IPS-11a (cell line): ENCODE measurements around the gene DOK7.
"Not testable (repeated sequence)": the region's sequence is repeated elsewhere in the genome, so short reads cannot be mapped to it uniquely, and the experiment has no call there.

Experiments
- H3K4me3 ChIP-seq: one replicate; pipeline ENCODE4 v1.5.1; 2013; ENCODE audit warnings: low read depth, low read length, control low read depth

Gene DOK7

DNA sequence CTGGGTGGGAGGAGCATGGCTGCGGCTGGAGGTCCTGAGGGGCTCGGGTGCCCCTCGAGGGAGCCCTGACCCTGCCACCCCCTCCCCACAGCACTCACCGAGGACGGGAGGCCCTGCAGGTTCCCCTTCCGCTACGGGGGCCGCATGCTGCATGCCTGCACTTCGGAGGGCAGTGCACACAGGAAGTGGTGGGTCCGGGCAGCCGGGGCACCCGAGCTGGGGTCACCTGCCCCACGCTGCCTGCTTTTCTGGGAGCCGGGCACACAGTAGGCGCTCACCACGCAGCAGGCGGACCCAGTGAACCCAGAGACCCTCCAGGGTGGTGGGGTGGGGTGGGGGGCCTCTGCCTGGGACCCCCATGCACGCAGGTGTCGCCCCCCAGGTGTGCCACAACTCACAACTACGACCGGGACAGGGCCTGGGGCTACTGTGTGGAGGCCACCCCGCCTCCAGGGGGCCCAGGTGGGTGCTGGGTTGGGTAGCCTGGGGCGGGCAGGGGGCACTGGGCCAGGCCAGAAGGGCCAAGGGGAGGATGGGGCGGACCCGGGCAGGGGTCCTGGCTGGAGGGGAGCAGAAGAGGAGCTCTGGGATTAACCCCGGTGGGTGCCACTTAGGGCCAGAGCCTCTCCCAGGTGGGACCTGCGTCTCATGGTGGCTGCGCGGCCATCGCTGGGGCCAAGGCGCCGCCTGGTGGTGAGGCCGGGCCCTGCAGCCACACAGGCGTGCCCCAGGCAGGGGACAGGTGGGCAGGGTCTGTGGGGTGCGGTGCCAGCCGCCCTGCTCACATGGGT is 20.0 kb upstream of the DOK7 start:
- H3K4me3 ChIP-seq, result no peak overlapping the region

GRCh38 chr4:3443750-3444309 is 19.3 kb upstream of the DOK7 start:
- no peak overlapping the region for H3K4me3 ChIP-seq

DNA sequence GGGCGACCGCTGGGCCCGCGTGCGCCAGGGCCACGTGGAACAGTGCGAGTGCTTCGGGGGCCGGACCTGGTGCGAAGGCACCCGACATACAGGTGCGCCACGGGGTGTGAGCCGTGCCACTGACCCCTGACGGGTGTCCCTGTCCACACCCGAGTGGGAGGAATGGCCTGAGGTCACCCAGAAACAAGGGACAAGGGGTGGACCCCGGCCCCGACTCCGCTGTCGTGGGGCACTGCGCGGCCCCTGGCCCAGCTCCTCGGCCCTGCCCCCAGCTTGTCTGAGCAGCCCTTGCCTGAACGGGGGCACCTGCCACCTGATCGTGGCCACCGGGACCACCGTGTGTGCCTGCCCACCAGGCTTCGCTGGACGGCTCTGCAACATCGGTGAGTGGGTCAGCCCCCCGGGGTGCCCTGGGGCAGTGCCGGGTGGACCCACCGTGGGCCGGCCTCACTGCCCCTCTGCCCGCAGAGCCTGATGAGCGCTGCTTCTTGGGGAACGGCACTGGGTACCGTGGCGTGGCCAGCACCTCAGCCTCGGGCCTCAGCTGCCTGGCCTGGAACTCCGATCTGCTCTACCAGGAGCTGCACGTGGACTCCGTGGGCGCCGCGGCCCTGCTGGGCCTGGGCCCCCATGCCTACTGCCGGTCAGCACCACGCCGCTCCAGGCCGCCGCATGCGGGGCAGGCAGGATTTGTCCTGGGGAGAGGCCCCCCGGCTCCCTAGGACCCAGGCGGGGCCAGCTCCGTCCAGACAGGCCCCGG is 18.6 kb upstream of the DOK7 start:
- no peak overlapping the region for H3K4me3 ChIP-seq

- no peak overlapping the region for H3K4me3 ChIP-seq
Measured at GRCh38 chr4:3445111-3445820, 17.8 kb upstream of the DOK7 start.

DNA sequence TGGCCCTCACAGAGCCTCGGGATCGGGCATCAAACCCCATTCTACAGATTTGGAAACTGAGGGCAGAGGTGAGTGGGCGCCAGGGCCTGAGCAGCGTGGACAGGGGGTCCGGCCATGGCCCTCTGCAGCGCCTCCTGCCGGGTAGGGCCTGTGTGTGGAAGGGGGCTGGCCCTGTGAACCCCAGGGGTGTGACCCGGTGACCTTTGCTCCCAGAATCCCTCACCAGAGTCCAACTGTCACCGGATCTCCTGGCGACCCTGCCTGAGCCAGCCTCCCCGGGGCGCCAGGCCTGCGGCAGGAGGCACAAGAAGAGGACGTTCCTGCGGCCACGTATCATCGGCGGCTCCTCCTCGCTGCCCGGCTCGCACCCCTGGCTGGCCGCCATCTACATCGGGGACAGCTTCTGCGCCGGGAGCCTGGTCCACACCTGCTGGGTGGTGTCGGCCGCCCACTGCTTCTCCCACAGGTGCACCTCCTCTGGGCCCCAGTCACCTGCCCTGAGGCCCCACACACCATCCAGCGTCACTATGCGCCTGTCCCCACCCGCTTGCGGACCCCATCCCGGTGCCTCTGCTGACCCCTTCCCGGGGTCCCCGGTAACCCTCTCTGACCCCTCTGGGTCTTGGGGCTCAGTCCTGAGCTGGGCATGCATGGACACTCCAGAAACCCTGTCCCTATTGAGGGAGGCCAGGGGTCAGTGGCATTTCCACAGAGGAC is 17.1 kb upstream of the DOK7 start:
- H3K4me3 ChIP-seq, result no peak overlapping the region

DNA sequence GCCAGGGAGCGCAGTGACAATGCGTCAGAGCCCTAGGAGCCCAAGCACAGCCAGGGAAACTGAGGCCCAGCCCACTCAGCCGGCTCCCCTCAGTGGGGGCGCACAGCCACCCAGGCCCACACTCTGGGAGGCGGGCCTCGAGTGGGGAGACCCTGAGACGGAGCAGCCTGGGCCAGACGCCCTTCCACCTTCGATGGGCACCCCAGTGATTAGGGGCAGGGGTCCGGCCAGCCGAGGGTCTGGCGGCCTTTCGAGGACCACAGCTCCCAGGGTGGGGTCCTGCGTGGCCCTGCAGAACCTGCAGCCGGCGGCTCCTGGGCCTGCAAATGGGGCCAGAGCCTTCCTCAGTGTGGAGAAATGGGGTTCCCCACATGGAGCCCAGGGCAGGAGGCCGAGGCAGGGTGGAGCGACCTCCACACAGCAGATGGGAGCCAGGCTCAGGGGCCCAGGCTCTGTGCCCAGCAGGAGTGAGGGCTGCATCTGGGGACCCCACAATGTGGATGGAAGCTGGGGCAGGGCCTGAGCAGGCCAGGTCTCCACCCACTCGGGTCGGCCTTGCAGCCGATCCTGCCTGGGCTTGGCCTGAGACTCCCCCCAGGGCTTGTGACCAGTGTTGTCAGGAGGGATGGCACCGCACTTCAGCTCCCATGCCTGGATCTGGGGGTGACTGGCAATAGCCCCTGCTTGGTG is 16.3 kb upstream of the DOK7 start:
- no peak overlapping the region for H3K4me3 ChIP-seq

GRCh38 chr4:3447431-3448395 is 15.4 kb upstream of the DOK7 start:
- H3K4me3 ChIP-seq, result no peak overlapping the region

- no peak overlapping the region for H3K4me3 ChIP-seq
Measured at GRCh38 chr4:3449047-3449573, 14.0 kb upstream of the DOK7 start.

DNA sequence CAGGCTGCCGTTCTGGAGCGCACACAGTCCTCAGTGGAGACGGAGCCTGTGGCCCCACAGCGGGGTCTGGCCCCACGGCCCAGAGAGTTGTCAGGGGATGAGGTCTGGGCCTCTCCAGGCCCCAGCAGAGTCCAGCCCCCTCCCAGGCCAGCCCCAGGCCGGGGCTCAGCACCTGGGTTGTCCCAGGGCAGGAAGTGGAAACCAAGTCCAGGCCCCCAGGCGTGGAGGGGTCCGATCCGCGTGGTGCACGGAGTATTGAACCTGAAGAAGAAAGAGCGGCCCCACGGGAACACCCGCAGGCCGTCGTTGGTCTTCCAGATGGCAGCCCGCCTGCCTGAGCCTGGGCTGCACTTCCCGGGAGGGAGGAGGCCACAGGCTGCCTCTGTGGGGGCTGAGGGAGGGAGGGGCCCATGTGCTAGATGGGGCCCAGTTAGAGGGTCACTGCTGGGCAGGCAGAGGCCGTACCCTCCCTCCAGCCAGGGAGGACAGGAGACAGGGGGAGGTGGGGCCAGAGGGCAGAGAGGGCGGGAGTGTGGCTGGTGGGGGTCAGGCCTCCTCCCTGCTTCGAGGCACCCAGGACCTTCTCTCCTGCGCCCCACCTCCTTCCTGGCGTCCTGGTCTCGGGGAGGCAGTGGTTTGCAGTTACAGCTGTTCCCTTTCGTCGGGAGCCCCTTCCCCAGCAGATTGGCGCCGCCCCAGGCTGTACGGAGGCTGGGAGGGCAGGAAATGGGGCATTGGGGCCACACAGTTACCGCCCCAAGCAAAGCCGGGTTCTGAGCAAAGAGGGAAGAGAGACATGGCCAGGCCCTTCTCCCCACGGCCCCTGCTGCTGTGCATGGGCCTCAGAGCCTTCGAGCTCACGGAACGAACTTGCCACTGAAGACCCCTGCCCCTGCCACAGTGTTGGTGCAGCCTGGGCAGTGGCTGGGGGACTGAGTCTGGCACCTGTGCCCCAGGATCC is 13.3 kb upstream of the DOK7 start:
- no peak overlapping the region for H3K4me3 ChIP-seq

DNA sequence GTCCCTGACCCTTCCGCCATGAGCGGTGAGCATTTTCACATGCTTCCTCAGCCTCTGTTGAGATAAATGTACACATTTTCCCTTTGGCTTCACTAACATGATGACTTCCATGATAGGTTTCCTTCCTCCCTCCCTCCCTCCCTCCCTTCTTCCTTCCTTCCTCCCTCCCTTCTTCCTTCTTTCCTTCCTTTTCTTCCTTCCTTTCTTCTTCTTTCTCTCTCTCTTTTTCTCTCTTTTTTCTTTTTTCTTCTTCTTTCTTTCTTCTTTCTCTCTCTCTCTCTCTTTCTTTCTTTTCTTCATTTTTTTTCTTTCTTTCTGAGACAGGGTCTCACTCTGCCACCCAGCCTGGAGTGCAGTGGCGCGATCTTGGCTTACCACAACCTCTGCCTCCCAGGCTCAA is 12.5 kb upstream of the DOK7 start:
- H3K4me3 ChIP-seq, result no peak overlapping the region

- no peak overlapping the region for H3K4me3 ChIP-seq
Measured at GRCh38 chr4:3451956-3452355, 11.2 kb upstream of the DOK7 start.

- no peak overlapping the region for H3K4me3 ChIP-seq
Measured at GRCh38 chr4:3452376-3452775, 10.7 kb upstream of the DOK7 start.

GRCh38 chr4:3455596-3455995 is 7.5 kb upstream of the DOK7 start:
- H3K4me3 ChIP-seq, result not testable (repeated sequence)

DNA sequence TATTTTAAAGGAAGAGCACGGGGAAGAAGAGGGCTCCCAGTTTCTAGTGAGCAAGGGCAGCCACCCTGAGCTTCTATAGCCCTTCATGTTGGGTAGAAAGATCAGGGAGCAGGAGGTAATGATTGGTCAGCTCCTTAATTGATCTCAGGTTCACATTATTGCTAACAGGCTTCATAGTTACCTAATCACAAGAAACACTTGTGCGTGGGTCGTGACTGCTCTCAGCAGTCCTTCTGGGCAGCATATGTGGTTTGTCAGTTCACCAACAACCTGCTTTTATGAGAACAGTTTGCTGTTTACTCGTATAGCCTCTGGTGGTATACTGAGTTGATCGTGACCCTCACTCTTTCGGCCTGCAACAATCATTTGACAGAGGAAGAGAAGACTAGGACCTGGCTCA is 4.7 kb upstream of the DOK7 start:
- no peak overlapping the region for H3K4me3 ChIP-seq

DNA sequence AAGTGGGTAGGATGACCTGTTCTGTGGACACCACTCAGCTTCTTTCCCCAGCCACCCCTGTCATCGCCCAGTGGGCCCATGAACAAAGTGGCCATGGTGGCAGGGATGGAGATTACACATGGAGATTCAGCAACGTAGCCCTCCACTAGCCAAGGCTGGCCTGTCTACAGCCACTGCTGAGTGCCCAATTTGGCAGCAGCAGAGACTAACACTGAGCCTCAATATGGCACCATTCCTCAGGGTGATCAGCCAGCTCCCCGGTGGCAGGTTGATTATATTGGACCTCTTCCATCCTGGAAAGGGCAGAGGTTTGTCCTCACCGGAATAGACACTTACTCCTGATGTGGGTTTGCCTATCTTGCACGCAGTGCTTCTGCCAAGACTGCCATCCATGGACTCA is 4.0 kb upstream of the DOK7 start:
- not testable (repeated sequence) for H3K4me3 ChIP-seq

DNA sequence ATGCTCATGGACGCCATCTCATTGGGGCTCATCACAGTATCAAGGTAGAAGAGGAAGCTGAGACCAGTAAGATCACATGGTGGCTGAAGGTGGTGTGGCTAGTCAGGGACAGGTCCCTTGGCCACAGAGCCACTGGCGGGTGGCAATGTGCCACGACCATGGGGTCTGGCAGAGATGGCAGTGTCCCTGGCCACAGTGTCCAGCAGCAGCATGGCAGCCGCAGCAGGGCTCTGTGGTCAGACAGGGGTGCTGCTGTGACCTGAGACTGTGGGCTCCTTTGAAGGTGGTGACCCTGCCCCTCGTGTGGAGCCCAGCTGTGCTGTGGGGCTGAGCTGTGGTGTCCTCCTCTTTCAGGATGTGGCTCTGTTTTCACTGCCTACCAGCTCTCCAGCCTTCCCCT is 2.2 kb upstream of the DOK7 start:
- no peak overlapping the region for H3K4me3 ChIP-seq

GRCh38 chr4:3461515-3462291 is 1.4 kb upstream of the DOK7 start:
- H3K4me3 ChIP-seq, result no peak overlapping the region
